ENCODE results near the gene ZIC4. TPM values are rescaled to one million over a fixed set of nuclear protein-coding genes. Genes with fewer than 3 reads are reported as not detected.

The ZIC4 gene
- polyA plus RNA-seq, 4 donors = 0.03 TPM; not detected in 3

- Histone ChIP-seq H3K9me3 (ENCODE audit: control insufficient read depth in 2 of 2, insufficient read depth in 1 of 2, low read depth in 1 of 2, low read length in 1 of 2) (peaks cover 0 to 17% of the 10 kb centered on the region in 2 donors), H3K4me3 (ENCODE audit: low read depth in 1 of 3, low read length in 3 of 3) (no peak overlapping the region), H3K36me3 (ENCODE audit: control insufficient read depth in 3 of 3, insufficient read depth in 2 of 3, low read depth in 1 of 3, low read length in 3 of 3) (no peaks in the 10 kb centered on the region), H3K27ac (ENCODE audit: low read depth in 1 of 3, low read length in 2 of 3) (no peak overlapping the region), H3K27me3 (ENCODE audit: control insufficient read depth in 3 of 3, insufficient read depth in 3 of 3, low read length in 3 of 3) (peaks cover 3 to 96% (median 52%) of the 10 kb centered on the region in 3 donors), H3K4me1 (ENCODE audit: control insufficient read depth in 3 of 3, insufficient read depth in 2 of 3, low read depth in 1 of 3, low read length in 2 of 3) (no peaks in the 10 kb centered on the region)
- WGBS, 3 donors = 12 to 15% (median 14%) methylated on average over 46 of the region's 46 CpGs
- DNase-seq = no peak
- no peak for FAIRE-seq
Observed at GRCh38 chr3:147397875-147398812, 8.2 kb downstream of the ZIC4 start.

- H3K4me1 ChIP-seq (ENCODE audit: control insufficient read depth in 3 of 3, insufficient read depth in 2 of 3, low read depth in 1 of 3, low read length in 2 of 3) = no peaks in the 10 kb centered on the region
- WGBS, 3 donors = 6 to 23% (median 19%) methylated on average over 33 to 34 of the region's 34 CpGs
- peaks cover 3 to 97% (median 57%) of the 10 kb centered on the region in 3 donors for H3K27me3 ChIP-seq (ENCODE audit: control insufficient read depth in 3 of 3, insufficient read depth in 3 of 3, low read length in 3 of 3)
- H3K9me3 ChIP-seq (ENCODE audit: control insufficient read depth in 2 of 2, insufficient read depth in 1 of 2, low read depth in 1 of 2, low read length in 1 of 2) = peaks cover 0 to 20% of the 10 kb centered on the region in 2 donors
- H3K36me3 ChIP-seq (ENCODE audit: control insufficient read depth in 3 of 3, insufficient read depth in 2 of 3, low read depth in 1 of 3, low read length in 3 of 3) = no peaks in the 10 kb centered on the region
- H3K4me3 ChIP-seq (ENCODE audit: low read depth in 1 of 3, low read length in 3 of 3) = no peak overlapping the region
- no peak for DNase-seq
- H3K27ac ChIP-seq (ENCODE audit: low read depth in 1 of 3, low read length in 2 of 3) = no peak overlapping the region
- FAIRE-seq = no peak
Observed at GRCh38 chr3:147397155-147397874, 9.0 kb downstream of the ZIC4 start.

GRCh38 chr3:147396712-147397046 is 9.7 kb downstream of the ZIC4 start:
- H3K9me3 ChIP-seq (ENCODE audit: control insufficient read depth in 2 of 2, insufficient read depth in 1 of 2, low read depth in 1 of 2, low read length in 1 of 2) = peaks cover 0 to 23% of the 10 kb centered on the region in 2 donors
- FAIRE-seq (no peak), DNase-seq (no peak)
- H3K27me3 ChIP-seq (ENCODE audit: control insufficient read depth in 3 of 3, insufficient read depth in 3 of 3, low read length in 3 of 3) = peaks cover 3 to 99% (median 64%) of the 10 kb centered on the region in 3 donors
- no peaks in the 10 kb centered on the region for H3K4me1 ChIP-seq (ENCODE audit: control insufficient read depth in 3 of 3, insufficient read depth in 2 of 3, low read depth in 1 of 3, low read length in 2 of 3)
- 6 to 25% (median 25%) methylated on average over 17 of the region's 17 CpGs for WGBS, 3 donors
- no peak overlapping the region for H3K27ac ChIP-seq (ENCODE audit: low read depth in 1 of 3, low read length in 2 of 3)
- H3K36me3 ChIP-seq (ENCODE audit: control insufficient read depth in 3 of 3, insufficient read depth in 2 of 3, low read depth in 1 of 3, low read length in 3 of 3) = no peaks in the 10 kb centered on the region
- no peak overlapping the region for H3K4me3 ChIP-seq (ENCODE audit: low read depth in 1 of 3, low read length in 3 of 3)

- no peak for FAIRE-seq
- H3K27me3 ChIP-seq (ENCODE audit: control insufficient read depth in 3 of 3, insufficient read depth in 3 of 3, low read length in 3 of 3) = peaks cover 3 to 100% (median 68%) of the 10 kb centered on the region in 3 donors
- 7 to 26% (median 17%) methylated on average over 65 of the region's 65 CpGs for WGBS, 3 donors
Observed at GRCh38 chr3:147395899-147396711, 10.2 kb downstream of the ZIC4 start.

GRCh38 chr3:147394884-147395225 is 11.5 kb downstream of the ZIC4 start:
- Histone ChIP-seq H3K27me3 (ENCODE audit: control insufficient read depth in 3 of 3, insufficient read depth in 3 of 3, low read length in 3 of 3) (peaks cover 3 to 100% (median 75%) of the 10 kb centered on the region in 3 donors), H3K4me1 (ENCODE audit: control insufficient read depth in 3 of 3, insufficient read depth in 2 of 3, low read depth in 1 of 3, low read length in 2 of 3) (no peaks in the 10 kb centered on the region), H3K27ac (ENCODE audit: low read depth in 1 of 3, low read length in 2 of 3) (no peak overlapping the region), H3K4me3 (ENCODE audit: low read depth in 1 of 3, low read length in 3 of 3) (no peak overlapping the region), H3K9me3 (ENCODE audit: control insufficient read depth in 2 of 2, insufficient read depth in 1 of 2, low read depth in 1 of 2, low read length in 1 of 2) (peaks cover 3 to 33% of the 10 kb centered on the region in 2 donors), H3K36me3 (ENCODE audit: control insufficient read depth in 3 of 3, insufficient read depth in 2 of 3, low read depth in 1 of 3, low read length in 3 of 3) (no peaks in the 10 kb centered on the region)
- 9 to 15% (median 14%) methylated on average over 5 of the region's 5 CpGs for whole genome bisulfite sequencing, 3 donors
- DNase-seq (no peak), FAIRE-seq (no peak)

More at GRCh38 chr3:147395899-147396711, 10.2 kb downstream of the ZIC4 start:
- no peak overlapping the region for H3K27ac ChIP-seq (ENCODE audit: low read depth in 1 of 3, low read length in 2 of 3)
- no peaks in the 10 kb centered on the region for H3K4me1 ChIP-seq (ENCODE audit: control insufficient read depth in 3 of 3, insufficient read depth in 2 of 3, low read depth in 1 of 3, low read length in 2 of 3)
- DNase-seq = no peak
- peaks cover 0 to 26% of the 10 kb centered on the region in 2 donors for H3K9me3 ChIP-seq (ENCODE audit: control insufficient read depth in 2 of 2, insufficient read depth in 1 of 2, low read depth in 1 of 2, low read length in 1 of 2)
- H3K36me3 ChIP-seq (ENCODE audit: control insufficient read depth in 3 of 3, insufficient read depth in 2 of 3, low read depth in 1 of 3, low read length in 3 of 3) = no peaks in the 10 kb centered on the region
- H3K4me3 ChIP-seq (ENCODE audit: low read depth in 1 of 3, low read length in 3 of 3) = no peak overlapping the region

- WGBS, 3 donors = 8 to 10% (median 8%) methylated on average over 31 of the region's 31 CpGs
- Histone ChIP-seq H3K4me1 (ENCODE audit: control insufficient read depth in 3 of 3, insufficient read depth in 2 of 3, low read depth in 1 of 3, low read length in 2 of 3) (no peaks in the 10 kb centered on the region), H3K36me3 (ENCODE audit: control insufficient read depth in 3 of 3, insufficient read depth in 2 of 3, low read depth in 1 of 3, low read length in 3 of 3) (no peaks in the 10 kb centered on the region), H3K27me3 (ENCODE audit: control insufficient read depth in 3 of 3, insufficient read depth in 3 of 3, low read length in 3 of 3) (peaks cover 4 to 100% (median 77%) of the 10 kb centered on the region in 3 donors), H3K9me3 (ENCODE audit: control insufficient read depth in 2 of 2, insufficient read depth in 1 of 2, low read depth in 1 of 2, low read length in 1 of 2) (peaks cover 3 to 36% of the 10 kb centered on the region in 2 donors), H3K27ac (ENCODE audit: low read depth in 1 of 3, low read length in 2 of 3) (no peak overlapping the region), H3K4me3 (ENCODE audit: low read depth in 1 of 3, low read length in 3 of 3) (no peak overlapping the region)
- DNase-seq = no peak
- FAIRE-seq = no peak
Observed at GRCh38 chr3:147393943-147394883, 12.1 kb downstream of the ZIC4 start.

GRCh38 chr3:147393261-147393942 is 12.9 kb downstream of the ZIC4 start:
- H3K27me3 ChIP-seq (ENCODE audit: control insufficient read depth in 3 of 3, insufficient read depth in 3 of 3, low read length in 3 of 3) = peaks cover 4 to 100% (median 81%) of the 10 kb centered on the region in 3 donors

More at GRCh38 chr3:147393261-147393942, 12.9 kb downstream of the ZIC4 start:
- Histone ChIP-seq H3K36me3 (ENCODE audit: control insufficient read depth in 3 of 3, insufficient read depth in 2 of 3, low read depth in 1 of 3, low read length in 3 of 3) (no peaks in the 10 kb centered on the region), H3K4me1 (ENCODE audit: control insufficient read depth in 3 of 3, insufficient read depth in 2 of 3, low read depth in 1 of 3, low read length in 2 of 3) (no peaks in the 10 kb centered on the region), H3K27ac (ENCODE audit: low read depth in 1 of 3, low read length in 2 of 3) (no peak overlapping the region), H3K4me3 (ENCODE audit: low read depth in 1 of 3, low read length in 3 of 3) (peak overlapping the region in 1 of 3 donors; percentile 9), H3K9me3 (ENCODE audit: control insufficient read depth in 2 of 2, insufficient read depth in 1 of 2, low read depth in 1 of 2, low read length in 1 of 2) (peaks cover 3 to 36% of the 10 kb centered on the region in 2 donors)
- no peak for FAIRE-seq
- WGBS, 3 donors = 8 to 15% (median 14%) methylated on average over 44 to 54 of the region's 54 CpGs
- DNase-seq = no peak

Data from small intestine (tissue), 7 donors.